Activated CD4-positive, alpha-beta T cell treated with anti-CD3 and anti-CD28 coated beads for 48 hours (primary cell): ENCODE results near the gene IFNK.

Source experiments
- DNase-seq: peaks from one replicate; pipeline ENCODE4 v3.0.0-alpha.2; 2020

Gene IFNK

GRCh38 chr9:27539479-27540441, 15.7 kb downstream of the IFNK start:
- DNase-seq: no peak

GRCh38 chr9:27540502-27540901, 16.4 kb downstream of the IFNK start:
- no peak for DNase-seq

GRCh38 chr9:27541740-27542139, 17.6 kb downstream of the IFNK start:
- DNase-seq: no peak

GRCh38 chr9:27542508-27542907, 18.4 kb downstream of the IFNK start:
- DNase-seq: no peak

- no peak for DNase-seq
Measured at GRCh38 chr9:27545471-27545870, 21.4 kb downstream of the IFNK start.

- no peak for DNase-seq
Measured at GRCh38 chr9:27548055-27548741, 24.1 kb downstream of the IFNK start.

GRCh38 chr9:27549196-27549755, 25.2 kb downstream of the IFNK start:
- DNase-seq: no peak

- DNase-seq: no peak
Measured at GRCh38 chr9:27554712-27555111, 30.6 kb downstream of the IFNK start.

- no peak for DNase-seq
Measured at GRCh38 chr9:27556470-27556869, 32.4 kb downstream of the IFNK start.

GRCh38 chr9:27558307-27558706, 34.2 kb downstream of the IFNK start:
- no peak for DNase-seq

GRCh38 chr9:27560457-27560856, 36.4 kb downstream of the IFNK start:
- no peak for DNase-seq

- DNase-seq: no peak
Measured at GRCh38 chr9:27561685-27562084, 37.6 kb downstream of the IFNK start.

- no peak for DNase-seq
Measured at GRCh38 chr9:27563738-27564430, 39.8 kb downstream of the IFNK start.

GRCh38 chr9:27564670-27565069, 40.6 kb downstream of the IFNK start:
- no peak for DNase-seq

- DNase-seq: no peak
Measured at GRCh38 chr9:27565696-27566095, 41.6 kb downstream of the IFNK start.

- DNase-seq: no peak
Measured at GRCh38 chr9:27566118-27566517, 42.0 kb downstream of the IFNK start.

GRCh38 chr9:27569406-27569805, 45.3 kb downstream of the IFNK start:
- no peak for DNase-seq

- DNase-seq: no peak
Measured at GRCh38 chr9:27571011-27571410, 46.9 kb downstream of the IFNK start.

GRCh38 chr9:27572061-27572460, 48.0 kb downstream of the IFNK start:
- no peak for DNase-seq

GRCh38 chr9:27572566-27572917, 48.5 kb downstream of the IFNK start:
- no peak for DNase-seq

- peak; percentile 87 for DNase-seq
Measured at GRCh38 chr9:27572918-27573633, 49.0 kb downstream of the IFNK start, which contains the start of gene C9orf72. Gene C9orf72, minus strand, starts transcription at chr9:27573481. Its CDS starts 6,361 bp downstream, at chr9:27567120.
